Naive thymus-derived CD4-positive, alpha-beta T cell (primary cell): Measurements from ENCODE around the gene FHIT. TPM values are rescaled to one million over a fixed set of nuclear protein-coding genes. Genes with fewer than 3 reads are reported as not detected.

Source experiments
- ATAC-seq: fragments of 150-1000 bp; cut with Tn5 transposase; 2 replicates; pipeline ENCODE4 v1.10.0; 2021; ENCODE audit warnings: mild to moderate bottlenecking, moderate library complexity
- CTCF ChIA-PET: fragments of 350-600 bp; sonication (Branson Sonifier 250); formaldehyde crosslinking; loops from one replicate; lab custom pipeline; 2021; ENCODE audit warnings: antibody characterized with exemption; lab: Charles Lee
- POLR2A ChIA-PET: fragments of 350-600 bp; sonication (Branson Sonifier 250); formaldehyde crosslinking; loops from one replicate; lab custom pipeline; 2021; ENCODE audit warnings: antibody characterized with exemption, inconsistent platforms; lab: Charles Lee
- DNase-seq, 9 donors: peaks; one replicate each; pipeline versions ENCODE4 v3.0.0 to v3.0.0-alpha.2; 2020 to 2022; ENCODE audit warnings: mixed read lengths in 1 of 9
- H3K27ac ChIP-seq: one replicate; pipeline ENCODE4 v1.7.0; 2013; ENCODE audit warnings: mild to moderate bottlenecking, low read depth, low read length, moderate library complexity
- H3K27me3 ChIP-seq, 2 donors: one replicate each; pipeline ENCODE4 v1.7.0; 2013; ENCODE audit warnings: low read length in 2 of 2, mild to moderate bottlenecking in 2 of 2, moderate library complexity in 2 of 2; ENCODE audit not compliant: control insufficient read depth in 2 of 2, insufficient read depth in 2 of 2
- H3K36me3 ChIP-seq, 3 experiments: 1 replicate in 2 of 3; 2 replicates in 1 of 3; pipeline ENCODE4 v1.7.0; 2013; ENCODE audit warnings: low read length in 3 of 3, mild to moderate bottlenecking in 3 of 3, moderate library complexity in 1 of 3; ENCODE audit not compliant: insufficient read depth in 3 of 3, control insufficient read depth in 2 of 3
- H3K4me1 ChIP-seq, 2 donors: one replicate each; pipeline ENCODE4 v1.7.0; 2013; ENCODE audit warnings: low read length in 2 of 2, mild to moderate bottlenecking in 2 of 2, moderate library complexity in 1 of 2; ENCODE audit not compliant: control insufficient read depth in 2 of 2, insufficient read depth in 2 of 2
- H3K4me3 ChIP-seq: 2 replicates; pipeline ENCODE4 v1.7.0; 2013; ENCODE audit warnings: mild to moderate bottlenecking, low read length
- H3K9me3 ChIP-seq, 3 experiments: 1 replicate in 2 of 3; 2 replicates in 1 of 3; pipeline ENCODE4 v1.7.0; 2013; ENCODE audit warnings: low read length in 3 of 3; ENCODE audit not compliant: control insufficient read depth in 2 of 3
- H3K27ac Mint-ChIP-seq, 9 donors: one replicate each; pipeline ENCODE4 v1.8.0; 2020 to 2022; ENCODE audit warnings: mixed read lengths in 9 of 9, mild to moderate bottlenecking in 8 of 9, moderate library complexity in 5 of 9, inconsistent platforms in 2 of 9
- H3K27me3 Mint-ChIP-seq, 5 donors: one replicate each; pipeline ENCODE4 v1.8.0; 2021 to 2022; ENCODE audit warnings: mixed read lengths in 5 of 5, mild to moderate bottlenecking in 1 of 5
- H3K36me3 Mint-ChIP-seq, 5 donors: one replicate each; pipeline ENCODE4 v1.8.0; 2020 to 2022; ENCODE audit warnings: mixed read lengths in 5 of 5, mild to moderate bottlenecking in 3 of 5, inconsistent platforms in 1 of 5
- H3K4me1 Mint-ChIP-seq, 7 donors: one replicate each; pipeline ENCODE4 v1.8.0; 2020 to 2022; ENCODE audit warnings: mixed read lengths in 7 of 7, mild to moderate bottlenecking in 3 of 7, inconsistent platforms in 1 of 7
- H3K4me3 Mint-ChIP-seq, 10 donors: one replicate each; pipeline ENCODE4 v1.8.0; 2020 to 2022; ENCODE audit warnings: mild to moderate bottlenecking in 10 of 10, mixed read lengths in 10 of 10, moderate library complexity in 6 of 10, inconsistent platforms in 2 of 10
- H3K9me3 Mint-ChIP-seq, 11 donors: one replicate each; pipeline ENCODE4 v1.8.0; 2020 to 2022; ENCODE audit warnings: mixed read lengths in 11 of 11, mild to moderate bottlenecking in 4 of 11, inconsistent platforms in 1 of 11, moderate library complexity in 1 of 11
- intact Hi-C, 2 donors: fragments of 100-400 bp; cut with micrococcal nuclease; formaldehyde crosslinking; loops; one replicate each; pipeline ENCODE4 v1.15.1; 2023
- polyA plus RNA-seq, 2 donors: library from polyadenylated mRNA; unstranded; fragments of 300-500 nt; fragmentation: Illumina TruSeq; gene quantifications; one replicate each; pipeline ENCODE4 v1.2.3, GENCODE V29; 2021
- total RNA-seq, 6 experiments: library from RNA in 5 of 6; stranded (reverse) in 5 of 6; gene quantifications; 1 replicate in 5 of 6; 2 replicates in 1 of 6; pipeline ENCODE4 v1.2.3 and lab custom pipeline; 2021 to 2026

Gene FHIT
- total and polyA plus RNA-seq, 7 experiments from 2014 or later, result 51.2 to 230 (median 152) TPM

DNA sequence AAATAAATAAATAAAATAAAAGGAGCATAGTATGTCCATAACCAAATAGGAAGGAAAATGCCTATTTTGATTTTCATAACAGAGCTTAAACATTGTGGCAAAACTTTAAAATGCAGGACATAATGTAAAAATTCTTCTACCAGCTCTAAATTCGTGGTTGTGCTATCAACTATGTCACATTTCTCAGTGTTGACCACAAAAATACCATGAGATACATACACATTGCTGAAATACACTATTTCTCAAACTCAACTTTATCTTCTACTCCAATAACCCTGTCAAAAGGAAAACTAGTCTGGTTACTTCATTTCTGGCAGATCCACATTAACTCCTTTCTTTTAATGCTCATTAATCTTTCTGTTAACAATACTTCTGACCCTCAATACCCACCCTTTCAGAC, 523.2 kb downstream of the FHIT start:
- ATAC-seq, result no peak

DNA sequence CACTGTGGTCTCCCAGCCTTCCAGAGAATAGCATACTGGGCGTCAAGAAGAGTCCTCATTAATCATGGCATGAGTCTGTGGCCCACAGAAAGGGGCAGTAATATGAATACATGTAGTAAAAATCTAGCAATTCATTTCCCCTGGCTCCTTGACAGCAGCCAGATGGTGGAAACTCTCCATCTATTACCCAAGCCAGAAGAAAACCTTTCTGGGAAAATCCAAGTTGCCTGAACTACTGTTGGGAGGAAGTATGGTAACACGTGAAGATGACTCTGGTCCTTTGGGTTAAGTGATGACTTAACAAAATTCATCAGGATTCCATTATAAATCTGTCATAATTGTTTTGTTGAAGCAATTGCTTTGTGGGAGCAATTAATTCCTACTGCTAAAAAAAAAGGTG, 530.5 kb downstream of the FHIT start:
- Histone ChIP-seq H3K4me3 (no peak overlapping the region), H3K36me3 (no peaks in the 10 kb centered on the region), H3K9me3 (no peaks in the 10 kb centered on the region), H3K27ac (no peak overlapping the region), H3K4me1 (no peaks in the 10 kb centered on the region), H3K27me3 (no peaks in the 10 kb centered on the region)
- no peak overlapping the region for H3K4me3 Mint-ChIP-seq
- intact Hi-C loops, result no loop called here
- ChIA-PET CTCF (no interaction called here), POLR2A (interaction anchor here (0.7 kb wide), 1 partner anchor 1284 kb away, joined by 3 read pairs; no protein-coding TSS in a partner anchor)
- no peak overlapping the region for H3K27ac Mint-ChIP-seq
- no peaks in the 10 kb centered on the region for H3K36me3 Mint-ChIP-seq
- H3K4me1 Mint-ChIP-seq, result no peaks in the 10 kb centered on the region
- H3K9me3 Mint-ChIP-seq, result peaks cover 0 to 7% (median 0%) of the 10 kb centered on the region in 11 donors
- ATAC-seq, result no peak
- H3K27me3 Mint-ChIP-seq, result no peaks in the 10 kb centered on the region
- DNase-seq, result no peak

More for the DNA sequence above, 523.2 kb downstream of the FHIT start:
- Mint-ChIP-seq H3K36me3 (peaks cover 0 to 5% (median 0%) of the 10 kb centered on the region in 5 donors), H3K4me3 (no peak overlapping the region), H3K9me3 (peaks cover 0 to 13% (median 0%) of the 10 kb centered on the region in 11 donors), H3K27me3 (no peaks in the 10 kb centered on the region), H3K4me1 (no peaks in the 10 kb centered on the region), H3K27ac (no peak overlapping the region)
- intact Hi-C loops, result no loop called here
- H3K4me1 ChIP-seq, result no peaks in the 10 kb centered on the region
- DNase-seq, result no peak
- POLR2A ChIA-PET, result no interaction called here
- H3K4me3 ChIP-seq, result no peak overlapping the region
- no peaks in the 10 kb centered on the region for H3K36me3 ChIP-seq
- CTCF ChIA-PET, result no interaction called here
- no peak overlapping the region for H3K27ac ChIP-seq
- no peaks in the 10 kb centered on the region for H3K27me3 ChIP-seq
- no peaks in the 10 kb centered on the region for H3K9me3 ChIP-seq

DNA sequence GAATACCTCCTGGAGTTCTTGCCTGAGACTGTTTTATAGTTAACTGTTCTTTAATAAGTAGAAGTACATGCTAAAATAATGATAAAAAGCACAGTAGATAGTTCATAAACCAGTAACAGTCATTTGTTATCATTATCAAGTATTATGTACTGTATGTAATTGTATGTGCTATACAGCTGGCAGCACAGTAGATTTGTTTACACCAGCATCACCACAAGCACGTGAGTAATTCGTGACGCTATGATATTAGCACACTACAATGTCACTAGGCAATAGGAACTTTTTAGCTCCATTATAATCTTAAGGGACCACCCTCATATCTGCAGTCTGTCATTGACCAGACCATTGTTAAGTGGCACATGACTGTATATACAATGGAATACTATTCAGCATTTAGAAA, 534.7 kb downstream of the FHIT start:
- CTCF ChIA-PET, result no interaction called here
- H3K36me3 Mint-ChIP-seq, result peaks cover 0 to 2% (median under 1%) of the 10 kb centered on the region in 5 donors
- POLR2A ChIA-PET, result no interaction called here
- no peaks in the 10 kb centered on the region for H3K9me3 ChIP-seq
- ATAC-seq (no peak), DNase-seq (no peak)
- peak overlapping the region in 1 of 9 donors; percentile 0 for H3K27ac Mint-ChIP-seq
- no peaks in the 10 kb centered on the region for H3K4me1 ChIP-seq
- intact Hi-C loops, result no loop called here
- peaks cover 0 to 10% (median 3%) of the 10 kb centered on the region in 11 donors for H3K9me3 Mint-ChIP-seq
- H3K27ac ChIP-seq, result no peak overlapping the region
- H3K27me3 ChIP-seq, result no peaks in the 10 kb centered on the region
- H3K4me3 Mint-ChIP-seq, result no peak overlapping the region
- no peaks in the 10 kb centered on the region for H3K36me3 ChIP-seq
- H3K27me3 Mint-ChIP-seq, result no peaks in the 10 kb centered on the region
- no peak overlapping the region for H3K4me3 ChIP-seq
- H3K4me1 Mint-ChIP-seq, result no peaks in the 10 kb centered on the region

DNA sequence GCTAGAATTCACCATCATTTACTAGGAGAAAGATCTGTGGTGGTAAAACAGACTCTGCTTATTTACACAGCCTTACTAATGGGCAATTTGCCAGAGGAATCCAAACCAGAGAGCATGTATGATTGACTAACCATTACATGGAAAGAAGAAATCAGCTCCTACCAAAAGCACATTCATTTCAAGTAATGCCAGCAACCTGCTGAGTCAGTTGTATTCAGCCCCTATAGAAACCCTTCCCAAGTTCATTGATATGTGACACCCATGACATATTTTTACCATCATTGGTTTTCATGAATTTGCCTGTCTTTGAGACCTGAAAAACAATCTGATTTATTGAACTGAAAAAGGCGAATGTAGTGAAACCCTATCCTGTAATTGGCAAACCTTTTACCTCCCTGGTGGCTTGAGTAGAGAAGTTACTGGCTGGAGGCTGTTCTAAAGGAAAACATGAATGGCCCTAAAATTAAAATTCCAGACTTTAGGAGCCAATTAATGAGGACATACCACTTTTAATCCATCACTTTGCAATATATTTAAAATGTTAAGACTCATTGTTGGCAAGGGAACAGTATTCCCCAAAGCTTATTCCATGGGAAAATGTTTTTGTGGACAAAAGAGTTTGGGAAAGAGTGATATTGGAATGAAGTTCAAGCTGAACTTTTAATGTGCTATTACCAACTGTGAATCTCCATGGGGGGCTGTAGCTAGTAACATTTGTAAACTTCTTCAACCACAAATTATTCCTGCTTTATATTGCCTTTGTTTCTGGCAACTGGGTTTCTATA, 542.9 kb downstream of the FHIT start:
- CTCF ChIA-PET, result no interaction called here
- no peaks in the 10 kb centered on the region for H3K27me3 Mint-ChIP-seq
- POLR2A ChIA-PET, result no interaction called here

DNA sequence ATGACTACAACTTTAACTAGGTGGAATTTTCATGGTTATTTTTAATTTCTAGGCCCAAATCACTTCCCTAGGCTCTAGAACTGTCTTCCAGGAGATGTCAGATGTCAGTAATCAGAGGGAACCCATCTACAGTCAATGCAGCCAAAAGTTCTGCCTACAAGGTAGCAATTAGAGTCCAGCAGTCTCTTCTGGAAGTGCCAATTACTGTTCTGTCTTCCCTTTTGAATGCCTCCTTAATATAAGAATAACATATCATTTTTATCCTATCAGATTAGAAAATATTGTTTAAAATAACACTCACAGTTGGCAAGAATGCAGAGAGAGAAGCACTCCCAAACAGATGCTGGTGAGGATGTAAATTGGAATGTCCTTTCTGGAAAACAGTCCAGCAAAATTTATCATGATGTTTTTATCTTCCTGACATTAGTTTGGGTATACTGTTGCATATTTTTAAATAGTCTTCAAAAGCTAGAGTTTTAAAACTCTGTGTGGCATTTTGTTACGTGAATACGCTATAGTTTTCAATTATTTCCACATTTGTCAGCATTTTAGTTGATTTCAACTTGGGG, 543.7 kb downstream of the FHIT start:
- Histone ChIP-seq H3K27me3 (no peaks in the 10 kb centered on the region), H3K4me1 (no peaks in the 10 kb centered on the region), H3K27ac (no peak overlapping the region), H3K4me3 (no peak overlapping the region), H3K36me3 (no peaks in the 10 kb centered on the region), H3K9me3 (no peaks in the 10 kb centered on the region)
- intact Hi-C loops, result no loop called here
- ChIA-PET POLR2A (no interaction called here), CTCF (no interaction called here)
- no peak overlapping the region for H3K4me3 Mint-ChIP-seq
- H3K4me1 Mint-ChIP-seq, result no peaks in the 10 kb centered on the region
- peaks cover 0 to 18% (median 8%) of the 10 kb centered on the region in 11 donors for H3K9me3 Mint-ChIP-seq
- DNase-seq (no peak), ATAC-seq (no peak)
- peaks cover 0 to 6% (median 4%) of the 10 kb centered on the region in 5 donors for H3K36me3 Mint-ChIP-seq
- H3K27me3 Mint-ChIP-seq, result no peaks in the 10 kb centered on the region
- H3K27ac Mint-ChIP-seq, result no peak overlapping the region

More for the DNA sequence above, 542.9 kb downstream of the FHIT start:
- H3K9me3 Mint-ChIP-seq, result peaks cover 0 to 18% (median 8%) of the 10 kb centered on the region in 11 donors
- ATAC-seq (no peak), DNase-seq (no peak)
- Histone ChIP-seq H3K27me3 (no peaks in the 10 kb centered on the region), H3K27ac (no peak overlapping the region), H3K9me3 (no peaks in the 10 kb centered on the region), H3K36me3 (no peaks in the 10 kb centered on the region), H3K4me1 (no peaks in the 10 kb centered on the region), H3K4me3 (no peak overlapping the region)
- H3K4me3 Mint-ChIP-seq, result no peak overlapping the region
- no peak overlapping the region for H3K27ac Mint-ChIP-seq
- peaks cover 0 to 6% (median 4%) of the 10 kb centered on the region in 5 donors for H3K36me3 Mint-ChIP-seq
- H3K4me1 Mint-ChIP-seq, result no peaks in the 10 kb centered on the region
- intact Hi-C loops, result no loop called here

DNA sequence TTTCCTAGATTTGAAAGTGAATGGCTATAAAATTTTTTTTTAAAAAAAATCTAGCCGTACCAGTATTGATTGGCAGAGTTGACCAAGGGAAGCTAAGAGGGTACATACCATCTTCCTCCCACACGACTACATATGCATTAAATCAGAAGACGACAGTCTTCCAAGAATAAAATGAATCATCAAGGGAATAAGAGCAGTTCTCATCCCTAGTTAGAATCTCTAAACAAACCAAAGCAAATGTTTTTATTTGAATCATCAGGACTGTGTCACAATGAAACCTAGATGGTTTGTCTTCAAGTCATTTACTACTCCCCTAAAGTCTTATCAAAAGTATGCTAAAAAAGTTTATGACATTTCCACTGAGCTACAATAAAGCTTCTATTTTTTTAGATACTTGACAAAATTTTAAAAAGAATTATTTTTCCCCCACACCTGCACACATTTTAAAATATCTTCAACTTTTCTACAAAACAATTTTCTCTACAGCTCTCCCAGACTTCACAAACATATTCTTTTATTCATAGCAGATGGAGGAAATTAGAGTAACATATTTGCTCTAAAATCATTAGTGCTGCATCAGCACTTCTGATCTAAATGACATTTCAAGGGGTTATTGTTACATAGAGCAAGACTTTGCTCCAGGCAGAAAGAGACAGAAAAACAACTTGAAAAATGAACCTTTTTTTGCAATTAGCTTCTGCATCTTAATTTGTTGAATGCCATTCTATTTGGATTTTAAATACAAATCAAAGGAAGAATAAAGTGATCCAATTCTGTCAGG, 547.1 kb downstream of the FHIT start:
- Mint-ChIP-seq H3K36me3 (no peaks in the 10 kb centered on the region), H3K27me3 (no peaks in the 10 kb centered on the region), H3K4me1 (no peaks in the 10 kb centered on the region), H3K27ac (no peak overlapping the region), H3K4me3 (no peak overlapping the region), H3K9me3 (peaks cover 0 to 6% (median 0%) of the 10 kb centered on the region in 11 donors)
- Histone ChIP-seq H3K4me3 (no peak overlapping the region), H3K36me3 (no peaks in the 10 kb centered on the region), H3K4me1 (no peaks in the 10 kb centered on the region), H3K27me3 (no peaks in the 10 kb centered on the region), H3K27ac (no peak overlapping the region), H3K9me3 (no peaks in the 10 kb centered on the region)
- CTCF ChIA-PET, result no interaction called here
- no peak for DNase-seq
- no peak for ATAC-seq
- intact Hi-C loops, result no loop called here
- POLR2A ChIA-PET, result no interaction called here
